ENCODE results near the gene CST4. TPM values are rescaled to one million over a fixed set of nuclear protein-coding genes. Genes with fewer than 3 reads are reported as not detected.

The CST4 gene
- total and polyA plus RNA-seq, 10 of the 15 experiments (the other 5 are each of a cell fraction or from before 2014, with no cell fraction given): not detected

DNA sequence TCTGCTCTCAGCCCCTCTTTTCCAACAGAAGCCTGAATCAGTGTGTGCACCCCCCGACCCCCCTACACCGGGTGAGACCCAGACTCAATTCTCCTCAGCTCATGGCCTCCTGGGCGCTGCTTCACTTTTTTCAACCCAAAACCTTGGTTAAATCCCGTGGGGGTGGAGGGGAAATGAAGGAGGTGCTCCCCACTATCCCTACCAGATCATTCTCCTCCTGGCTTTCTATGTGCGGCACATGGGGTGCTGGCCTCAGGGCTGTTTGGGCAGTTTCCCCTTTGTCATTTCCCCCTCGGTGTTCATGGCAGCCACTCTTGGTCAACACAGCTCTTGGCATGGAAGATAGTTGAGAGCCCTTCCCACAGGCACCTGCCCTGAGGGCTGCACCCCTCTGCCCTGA is 4.6 kb downstream of the CST4 start:
- BruUV-seq (replicated peaks): no TSS peak
- H3K4me3 ChIP-seq: no peak overlapping the region
- ChIA-PET RAD21 (ENCODE audit: unreplicated experiment) (no interaction called here), POLR2A (no interaction called here), CTCF (interaction anchor here (1.4 kb wide), 1 partner anchor 16 kb away, joined by 3 read pairs; no protein-coding TSS in a partner anchor), SMC1A (ENCODE audit: uncharacterized antibody, unreplicated experiment) (no interaction called here)
- in situ Hi-C loops (cut with MboI): no loop called here
- ATAC-seq: no peak
- no peaks in the 10 kb centered on the region for H4K20me1 ChIP-seq (ENCODE audit: control insufficient read depth, insufficient read depth)
- no peaks in the 10 kb centered on the region for H3K4me1 ChIP-seq (ENCODE audit: control insufficient read depth, insufficient read depth, low read length)
- no peak for FAIRE-seq
- no peaks in the 10 kb centered on the region for H3K36me3 ChIP-seq (ENCODE audit: control insufficient read depth in 2 of 2, insufficient read depth in 2 of 2, low read length in 1 of 2)
- DNase-seq (ENCODE audit: low read depth, low spot score): no peak
- intact Hi-C loops (cut with micrococcal nuclease; ENCODE audit: unreplicated experiment): no loop called here
- TF ChIP-seq, protein P1, sequence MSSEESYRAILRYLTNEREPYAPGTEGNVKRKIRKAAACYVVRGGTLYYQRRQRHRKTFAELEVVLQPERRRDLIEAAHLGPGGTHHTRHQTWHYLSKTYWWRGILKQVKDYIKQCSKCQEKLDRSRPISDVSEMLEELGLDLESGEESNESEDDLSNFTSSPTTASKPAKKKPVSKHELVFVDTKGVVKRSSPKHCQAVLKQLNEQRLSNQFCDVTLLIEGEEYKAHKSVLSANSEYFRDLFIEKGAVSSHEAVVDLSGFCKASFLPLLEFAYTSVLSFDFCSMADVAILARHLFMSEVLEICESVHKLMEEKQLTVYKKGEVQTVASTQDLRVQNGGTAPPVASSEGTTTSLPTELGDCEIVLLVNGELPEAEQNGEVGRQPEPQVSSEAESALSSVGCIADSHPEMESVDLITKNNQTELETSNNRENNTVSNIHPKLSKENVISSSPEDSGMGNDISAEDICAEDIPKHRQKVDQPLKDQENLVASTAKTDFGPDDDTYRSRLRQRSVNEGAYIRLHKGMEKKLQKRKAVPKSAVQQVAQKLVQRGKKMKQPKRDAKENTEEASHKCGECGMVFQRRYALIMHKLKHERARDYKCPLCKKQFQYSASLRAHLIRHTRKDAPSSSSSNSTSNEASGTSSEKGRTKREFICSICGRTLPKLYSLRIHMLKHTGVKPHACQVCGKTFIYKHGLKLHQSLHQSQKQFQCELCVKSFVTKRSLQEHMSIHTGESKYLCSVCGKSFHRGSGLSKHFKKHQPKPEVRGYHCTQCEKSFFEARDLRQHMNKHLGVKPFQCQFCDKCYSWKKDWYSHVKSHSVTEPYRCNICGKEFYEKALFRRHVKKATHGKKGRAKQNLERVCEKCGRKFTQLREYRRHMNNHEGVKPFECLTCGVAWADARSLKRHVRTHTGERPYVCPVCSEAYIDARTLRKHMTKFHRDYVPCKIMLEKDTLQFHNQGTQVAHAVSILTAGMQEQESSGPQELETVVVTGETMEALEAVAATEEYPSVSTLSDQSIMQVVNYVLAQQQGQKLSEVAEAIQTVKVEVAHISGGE (CRISPR knock-in tag; IDR thresholded peaks at IDR 0.05): no peak
- TF ChIP-seq HDAC6 (IDR thresholded peaks at IDR 0.05; ENCODE audit: unreplicated experiment) (no peak), ZNF622 (IDR thresholded peaks at IDR 0.05) (no peak), CBX3 (IDR thresholded peaks at IDR 0.05; ENCODE audit: borderline replicate concordance, low read depth) (no peak)
- TF ChIP-seq, protein P2, sequence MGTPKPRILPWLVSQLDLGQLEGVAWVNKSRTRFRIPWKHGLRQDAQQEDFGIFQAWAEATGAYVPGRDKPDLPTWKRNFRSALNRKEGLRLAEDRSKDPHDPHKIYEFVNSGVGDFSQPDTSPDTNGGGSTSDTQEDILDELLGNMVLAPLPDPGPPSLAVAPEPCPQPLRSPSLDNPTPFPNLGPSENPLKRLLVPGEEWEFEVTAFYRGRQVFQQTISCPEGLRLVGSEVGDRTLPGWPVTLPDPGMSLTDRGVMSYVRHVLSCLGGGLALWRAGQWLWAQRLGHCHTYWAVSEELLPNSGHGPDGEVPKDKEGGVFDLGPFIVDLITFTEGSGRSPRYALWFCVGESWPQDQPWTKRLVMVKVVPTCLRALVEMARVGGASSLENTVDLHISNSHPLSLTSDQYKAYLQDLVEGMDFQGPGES (IDR thresholded peaks at IDR 0.05): no peak
- WGBS (ENCODE audit: insufficient coverage, insufficient replicate concordance, low lambda C conversion rate, missing lambda C conversion rate): 27% methylated on average over 5 of the region's 6 CpGs
- no peaks in the 10 kb centered on the region for H3K79me2 ChIP-seq (ENCODE audit: control insufficient read depth, insufficient read depth, low read length)
- no peak overlapping the region for H2AFZ ChIP-seq (ENCODE audit: control insufficient read depth, low read depth, low read length)
- no peak overlapping the region for H3K27ac ChIP-seq (ENCODE audit: control insufficient read depth, insufficient read depth)
- H3K27me3 ChIP-seq (replicated peaks in 1 of 2; ENCODE audit: control insufficient read depth in 2 of 2, insufficient read depth in 2 of 2, low read length in 1 of 2): no peaks in the 10 kb centered on the region
- no peak overlapping the region for H3K9ac ChIP-seq (ENCODE audit: control insufficient read depth, insufficient read depth, low read length)
- H3K4me2 ChIP-seq (ENCODE audit: control insufficient read depth, insufficient read depth): no peak overlapping the region
- H3K9me3 ChIP-seq (replicated peaks; ENCODE audit: control insufficient read depth, insufficient read depth, low read length): no peaks in the 10 kb centered on the region

Measured in GM12878 (cell line).